H9 (cell line): ENCODE data around the gene EDDM13. TPM values are rescaled to one million over a fixed set of nuclear protein-coding genes. Genes with fewer than 3 reads are reported as not detected.
A peak's percentile ranks its signal among the peaks of the same experiment; 100 is the strongest.

Experiments used
- DNase-seq: peaks from one replicate; pipeline ENCODE4 v3.0.0-alpha.2; 2017
- H2AFZ ChIP-seq: one replicate; pipeline ENCODE4 v1.6.1; 2013; ENCODE audit warnings: mild to moderate bottlenecking, low read length, control low read depth, moderate library complexity
- H2AK5ac ChIP-seq: 2 replicates; pipeline ENCODE4 v1.6.1; 2013; ENCODE audit warnings: low read length, control low read depth, mixed read lengths; ENCODE audit not compliant: insufficient read length
- H2BK120ac ChIP-seq: one replicate; pipeline ENCODE4 v1.6.1; 2013; ENCODE audit warnings: low read depth, mild to moderate bottlenecking, low read length, control low read depth, inconsistent platforms; ENCODE audit not compliant: poor library complexity, severe bottlenecking
- H2BK12ac ChIP-seq: 2 replicates; pipeline ENCODE4 v1.6.1; 2013; ENCODE audit warnings: low read length, control low read depth, mixed read lengths, low read depth; ENCODE audit not compliant: insufficient read length
- H2BK15ac ChIP-seq: 2 replicates; pipeline ENCODE4 v1.6.1; 2013; ENCODE audit warnings: low read depth, low read length, control low read depth
- H2BK20ac ChIP-seq: one replicate; pipeline ENCODE4 v1.6.1; 2013; ENCODE audit warnings: low read depth, mild to moderate bottlenecking, low read length, control low read depth, inconsistent platforms; ENCODE audit not compliant: poor library complexity, severe bottlenecking
- H2BK5ac ChIP-seq: 2 replicates; pipeline ENCODE4 v1.6.1; 2013; ENCODE audit warnings: low read length, control low read depth, mixed read lengths; ENCODE audit not compliant: insufficient read length
- H3K14ac ChIP-seq: 2 replicates; pipeline ENCODE4 v1.6.1; 2013; ENCODE audit warnings: low read length, control low read depth; ENCODE audit not compliant: insufficient read depth
- H3K18ac ChIP-seq: 2 replicates; pipeline ENCODE4 v1.6.1; 2013; ENCODE audit warnings: low read depth, mild to moderate bottlenecking, mixed read lengths, low read length, control low read depth; ENCODE audit not compliant: insufficient read length
- H3K23ac ChIP-seq: 2 replicates; pipeline ENCODE4 v1.6.1; 2013; ENCODE audit warnings: low read length, control low read depth, mixed read lengths, low read depth; ENCODE audit not compliant: insufficient read length
- H3K23me2 ChIP-seq: 2 replicates; pipeline ENCODE4 v1.6.1; 2013; ENCODE audit warnings: low read depth, mild to moderate bottlenecking, mixed read lengths, low read length, control low read depth; ENCODE audit not compliant: insufficient read length, poor library complexity, severe bottlenecking
- H3K27ac ChIP-seq: 2 replicates; pipeline ENCODE4 v1.5.1; 2013; ENCODE audit warnings: low read length, control low read depth, mixed read lengths, low read depth; ENCODE audit not compliant: insufficient read length
- H3K27me3 ChIP-seq: 2 replicates; pipeline ENCODE4 v1.6.1; 2013; ENCODE audit warnings: low read length, control low read depth, inconsistent platforms; ENCODE audit not compliant: insufficient read depth
- H3K4ac ChIP-seq: 2 replicates; pipeline ENCODE4 v1.6.1; 2013; ENCODE audit warnings: low read depth, mild to moderate bottlenecking, control low read depth, inconsistent platforms, low read length, moderate library complexity
- H3K4me1 ChIP-seq: 2 replicates; pipeline ENCODE4 v1.6.1; 2013; ENCODE audit warnings: low read length, control low read depth, inconsistent platforms; ENCODE audit not compliant: insufficient read depth
- H3K4me2 ChIP-seq: 2 replicates; pipeline ENCODE4 v1.6.1; 2013; ENCODE audit warnings: low read length, control low read depth, mixed read lengths; ENCODE audit not compliant: insufficient read length, insufficient read depth
- H3K56ac ChIP-seq: 2 replicates; pipeline ENCODE4 v1.6.1; 2013; ENCODE audit warnings: low read depth, mild to moderate bottlenecking, mixed read lengths, low read length, control low read depth; ENCODE audit not compliant: insufficient read length
- H3K79me1 ChIP-seq: 2 replicates; pipeline ENCODE4 v1.6.1; 2013; ENCODE audit warnings: low read depth, mild to moderate bottlenecking, moderate library complexity, low read length, control low read depth, inconsistent platforms; ENCODE audit not compliant: insufficient read depth, poor library complexity, severe bottlenecking
- H3K79me2 ChIP-seq: 2 replicates; pipeline ENCODE4 v1.6.1; 2013; ENCODE audit warnings: low read length, control low read depth, inconsistent platforms; ENCODE audit not compliant: insufficient read depth
- H3K9ac ChIP-seq: 2 replicates; pipeline ENCODE4 v1.6.1; 2013; ENCODE audit warnings: low read length, control low read depth, mixed read lengths; ENCODE audit not compliant: insufficient read length; ENCODE audit errors: extremely low read depth
- H3K9me3 ChIP-seq: one replicate; pipeline ENCODE4 v1.6.1; 2013; ENCODE audit warnings: low read depth, low read length, inconsistent platforms; ENCODE audit not compliant: control insufficient read depth
- H3T11ph ChIP-seq: one replicate; pipeline ENCODE4 v1.6.1; 2013; ENCODE audit warnings: mild to moderate bottlenecking, low read length, control low read depth, inconsistent platforms
- H4K20me1 ChIP-seq: one replicate; pipeline ENCODE4 v1.6.1; 2013; ENCODE audit not compliant: control insufficient read depth, insufficient read length, insufficient read depth
- H4K5ac ChIP-seq: 2 replicates; pipeline ENCODE4 v1.6.1; 2013; ENCODE audit warnings: low read depth, mild to moderate bottlenecking, mixed read lengths, low read length, control low read depth; ENCODE audit not compliant: insufficient read length
- H4K8ac ChIP-seq: replicated peaks from 2 replicates; pipeline ENCODE4 v1.6.1; 2013; ENCODE audit warnings: low read length, control low read depth, mixed read lengths, low read depth; ENCODE audit not compliant: insufficient read length
- H4K91ac ChIP-seq: 2 replicates; pipeline ENCODE4 v1.6.1; 2013; ENCODE audit warnings: low read depth, mild to moderate bottlenecking, moderate library complexity, mixed read lengths, low read length, control low read depth; ENCODE audit not compliant: insufficient read length
- H3K27ac Mint-ChIP-seq, 3 experiments: 2 replicates in 2 of 3; 3 replicates in 1 of 3; pipeline ENCODE4 v1.8.0; 2020 to 2021; ENCODE audit warnings: mixed read lengths in 3 of 3, mild to moderate bottlenecking in 1 of 3, moderate library complexity in 1 of 3
- H3K27me3 Mint-ChIP-seq: 2 replicates; pipeline ENCODE4 v1.8.0; 2021; ENCODE audit warnings: low read depth, mild to moderate bottlenecking, moderate library complexity, mixed read lengths
- H3K36me3 Mint-ChIP-seq, 3 experiments: 2 replicates in 2 of 3; 3 replicates in 1 of 3; pipeline ENCODE4 v1.8.0; 2020 to 2021; ENCODE audit warnings: low read depth in 3 of 3, mixed read lengths in 3 of 3; ENCODE audit not compliant: insufficient read depth in 1 of 3
- H3K4me1 Mint-ChIP-seq, 2 experiments: 2 replicates each; pipeline ENCODE4 v1.8.0; 2020; ENCODE audit warnings: mixed read lengths in 2 of 2
- H3K4me3 Mint-ChIP-seq, 2 experiments: 2 replicates in 1 of 2; 3 replicates in 1 of 2; pipeline ENCODE4 v1.8.0; 2020 to 2021; ENCODE audit warnings: mild to moderate bottlenecking in 2 of 2, mixed read lengths in 2 of 2, moderate library complexity in 1 of 2
- H3K9me3 Mint-ChIP-seq, 2 experiments: 2 replicates in 1 of 2; 3 replicates in 1 of 2; pipeline ENCODE4 v1.8.0; 2020; ENCODE audit warnings: mild to moderate bottlenecking in 2 of 2, mixed read lengths in 2 of 2, moderate library complexity in 1 of 2
- CTCF ChIP-seq: fragments of 200-600 bp; sonication (generic); conservative IDR thresholded peaks from 3 replicates; pipeline ENCODE4 v1.8.0; 2021; ENCODE audit warnings: antibody characterized with exemption, mild to moderate bottlenecking
- whole genome bisulfite sequencing: extraction: QIAGEN DNeasy Blood & Tissue Kit; methylation state at CpG from one replicate; pipeline ENCODE4 v1.1.7; 2013; ENCODE audit warnings: missing lambda C conversion rate, low lambda C conversion rate, mixed read lengths; ENCODE audit not compliant: insufficient read length; ENCODE audit errors: extremely low coverage; 5-methylcytosine and 5-hydroxymethylcytosine counted together
- total RNA-seq: library from RNA; stranded (reverse); gene quantifications from 2 replicates; pipeline ENCODE4 v1.2.1, GENCODE V29; 2021

EDDM13 gene
- total RNA-seq, 1 experiment from 2014 or later, result not detected

GRCh38 chr19:56316728-56317127 lies 44.2 kb downstream of the EDDM13 start:
- no peak overlapping the region for H3K27ac Mint-ChIP-seq
- H2BK15ac ChIP-seq, result no peak overlapping the region
- no peak overlapping the region for H4K5ac ChIP-seq
- no peak overlapping the region for H2AFZ ChIP-seq
- H4K8ac ChIP-seq, result no peak overlapping the region
- no peaks in the 10 kb centered on the region for H3K4me1 ChIP-seq
- peaks cover 15% of the 10 kb centered on the region for H3K27me3 Mint-ChIP-seq
- H3T11ph ChIP-seq, result no peak overlapping the region
- H2AK5ac ChIP-seq, result no peak overlapping the region
- H3K14ac ChIP-seq, result no peak overlapping the region
- no CpG with 5 or more reads among the region's 5 CpGs for WGBS
- H2BK120ac ChIP-seq, result no peak overlapping the region
- H3K9ac ChIP-seq, result no peak overlapping the region
- no peaks in the 10 kb centered on the region for H3K9me3 ChIP-seq
- no peak for TF ChIP-seq CTCF
- no peak overlapping the region for H2BK20ac ChIP-seq
- H3K4me1 Mint-ChIP-seq, result peaks cover 10 to 14% of the 10 kb centered on the region in 2 experiments
- no peak overlapping the region for H3K23ac ChIP-seq
- H2BK5ac ChIP-seq, result no peak overlapping the region
- 0 out of 5 replicates have a peak overlapping the region, but pooled peaks of 1 of the 2 experiments have one; percentile 91 for H3K4me3 Mint-ChIP-seq
- no peak overlapping the region for H3K4ac ChIP-seq
- no peak overlapping the region for H3K18ac ChIP-seq
- no peaks in the 10 kb centered on the region for H3K79me1 ChIP-seq
- H3K23me2 ChIP-seq, result peaks cover 9% of the 10 kb centered on the region
- no peak overlapping the region for H3K4me2 ChIP-seq
- H2BK12ac ChIP-seq, result no peak overlapping the region
- no peaks in the 10 kb centered on the region; a peak in 1 of 7 replicates for H3K36me3 Mint-ChIP-seq
- H4K91ac ChIP-seq, result no peak overlapping the region
- H3K56ac ChIP-seq, result no peak overlapping the region
- no peaks in the 10 kb centered on the region for H3K27me3 ChIP-seq
- H3K9me3 Mint-ChIP-seq, result peaks cover 4 to 5% of the 10 kb centered on the region in 2 experiments; a peak in 4 of 5 replicates
- no peak overlapping the region for H3K27ac ChIP-seq
- DNase-seq, result no peak
- no peaks in the 10 kb centered on the region for H4K20me1 ChIP-seq
- H3K79me2 ChIP-seq, result no peaks in the 10 kb centered on the region
